HG03060 (cell line): ENCODE measurements around the gene AGL.
"Not testable (repeated sequence)": the region's sequence is repeated elsewhere in the genome, so short reads cannot be mapped to it uniquely, and the experiment has no call there.

Experiments
- ATAC-seq: cut with Tn5 transposase; IDR thresholded peaks from one replicate; pipeline ENCODE4 v1.9.1; 2021; ENCODE audit warnings: low read depth, moderate number of reproducible peaks; ENCODE audit not compliant: unreplicated experiment

The AGL gene

GRCh38 chr1:99972066-99972465 lies 121.9 kb downstream of the AGL start:
- not testable (repeated sequence) for ATAC-seq
